Keratinocyte (primary cell): Measurements from ENCODE around the gene MET. TPM values are rescaled to one million over a fixed set of nuclear protein-coding genes. Genes with fewer than 3 reads are reported as not detected.
"Not testable (repeated sequence)": the region's sequence is repeated elsewhere in the genome, so short reads cannot be mapped to it uniquely, and the experiment has no call there.

Experiments
- DNase-seq: peaks from one replicate; pipeline ENCODE4 v3.0.0-alpha.2; 2011; ENCODE audit warnings: low read depth, missing footprints, low spot score
- FAIRE-seq: peaks from 2 replicates; lab custom pipeline; 2011; peaks lifted over from hg19 to GRCh38; lab: Jason Lieb, UNC
- H2AFZ ChIP-seq: 2 replicates; pipeline ENCODE4 v1.6.0; 2012; ENCODE audit warnings: low read length, control low read depth, inconsistent platforms; ENCODE audit not compliant: control insufficient read depth
- H3K27ac ChIP-seq: 2 replicates; pipeline ENCODE4 v1.5.1; 2011; ENCODE audit warnings: low read length; ENCODE audit not compliant: control insufficient read depth, insufficient read depth
- H3K27me3 ChIP-seq: 3 replicates; pipeline ENCODE4 v1.6.0; 2011; ENCODE audit warnings: low read length; ENCODE audit not compliant: control insufficient read depth, insufficient read depth; ENCODE audit errors: extremely low read depth
- H3K36me3 ChIP-seq, 2 experiments: 2 replicates in 1 of 2; 3 replicates in 1 of 2; pipeline ENCODE4 v1.5.1; 2011; ENCODE audit warnings: low read length in 2 of 2, mild to moderate bottlenecking in 1 of 2; ENCODE audit not compliant: control insufficient read depth in 2 of 2, insufficient read depth in 2 of 2; ENCODE audit errors: extremely low read depth in 1 of 2
- H3K4me1 ChIP-seq: 3 replicates; pipeline ENCODE4 v1.5.1; 2011; ENCODE audit warnings: low read length; ENCODE audit not compliant: control insufficient read depth, insufficient read depth; ENCODE audit errors: extremely low read depth
- H3K4me2 ChIP-seq: 3 replicates; pipeline ENCODE4 v1.6.0; 2011; ENCODE audit warnings: low read depth, low read length; ENCODE audit not compliant: control insufficient read depth, insufficient read depth; ENCODE audit errors: extremely low read depth
- H3K4me3 ChIP-seq, 3 experiments: fragments of 200-600 bp in 1 of 3; sonication (generic) in 1 of 3; 2 replicates in 2 of 3; 3 replicates in 1 of 3; pipeline ENCODE4 v1.5.1; 2011 to 2016; ENCODE audit warnings: low read length in 3 of 3, mild to moderate bottlenecking in 3 of 3, control low read depth in 2 of 3, inconsistent platforms in 1 of 3, low read depth in 1 of 3, mixed read lengths in 1 of 3, mixed run types in 1 of 3, moderate library complexity in 1 of 3; ENCODE audit not compliant: control insufficient read depth in 2 of 3, insufficient read depth in 2 of 3; ENCODE audit errors: extremely low read depth in 1 of 3
- H3K79me2 ChIP-seq: 2 replicates; pipeline ENCODE4 v1.6.0; 2012; ENCODE audit warnings: low read length; ENCODE audit not compliant: control insufficient read depth, insufficient read depth
- H3K9ac ChIP-seq: 3 replicates; pipeline ENCODE4 v1.6.0; 2011; ENCODE audit warnings: low read length; ENCODE audit not compliant: control insufficient read depth, insufficient read depth; ENCODE audit errors: extremely low read depth
- H3K9me1 ChIP-seq: 3 replicates; pipeline ENCODE4 v1.6.0; 2011; ENCODE audit warnings: low read length; ENCODE audit not compliant: control insufficient read depth, insufficient read depth; ENCODE audit errors: extremely low read depth
- H3K9me3 ChIP-seq: 2 replicates; pipeline ENCODE4 v1.5.1; 2012; ENCODE audit warnings: low read depth, low read length; ENCODE audit not compliant: control insufficient read depth
- H4K20me1 ChIP-seq: 3 replicates; pipeline ENCODE4 v1.6.0; 2011; ENCODE audit warnings: low read length; ENCODE audit not compliant: control insufficient read depth, insufficient read depth; ENCODE audit errors: extremely low read depth
- EZH2 ChIP-seq: IDR thresholded peaks from one replicate; pipeline ENCODE4 v1.6.1; 2012; ENCODE audit warnings: inconsistent platforms, mild to moderate bottlenecking, low read length, moderate library complexity
- dilution Hi-C: fragments of 300-500 bp; cut with MboI; formaldehyde crosslinking; loops from one replicate; pipeline ENCODE4 v1.7.0; 2020; ENCODE audit warnings: low sequenced_read_pairs; ENCODE audit not compliant: extremely low pct_ligation_motif_present
- polyA plus RNA-seq, 5 experiments: library from polyadenylated mRNA; depleted of rRNA in 3 of 5; stranded (reverse) in 3 of 5; stranded (forward) in 1 of 5; unstranded in 1 of 5; fragments of >200 nt; gene quantifications; 1 replicate in 1 of 5; 2 replicates in 3 of 5; 3 replicates in 1 of 5; pipeline versions ENCODE4 v1.2.1 to v1.2.3, GENCODE V29; 2011 to 2012; ENCODE audit warnings: missing spikeins in 2 of 5, low read depth in 1 of 5, low replicate concordance in 1 of 5
- TF ChIP-seq, protein P1 (sequence below), 3 experiments: IDR thresholded peaks in 1 of 3; conservative IDR thresholded peaks in 1 of 3; optimal IDR thresholded peaks in 1 of 3; 2 replicates in 2 of 3; 3 replicates in 1 of 3; pipeline versions ENCODE3 to v1.5.1; 2011; ENCODE audit warnings: low read length in 3 of 3, mild to moderate bottlenecking in 3 of 3, moderate library complexity in 2 of 3, control low read depth in 1 of 3, inconsistent platforms in 1 of 3; ENCODE audit not compliant: insufficient read depth in 2 of 3; ENCODE audit errors: extremely low read depth in 1 of 3

Gene MET
- polyA plus RNA-seq, 1 donor (not counting 4 experiments of a cell fraction or from before 2014, with no cell fraction given), result 117 TPM

DNA sequence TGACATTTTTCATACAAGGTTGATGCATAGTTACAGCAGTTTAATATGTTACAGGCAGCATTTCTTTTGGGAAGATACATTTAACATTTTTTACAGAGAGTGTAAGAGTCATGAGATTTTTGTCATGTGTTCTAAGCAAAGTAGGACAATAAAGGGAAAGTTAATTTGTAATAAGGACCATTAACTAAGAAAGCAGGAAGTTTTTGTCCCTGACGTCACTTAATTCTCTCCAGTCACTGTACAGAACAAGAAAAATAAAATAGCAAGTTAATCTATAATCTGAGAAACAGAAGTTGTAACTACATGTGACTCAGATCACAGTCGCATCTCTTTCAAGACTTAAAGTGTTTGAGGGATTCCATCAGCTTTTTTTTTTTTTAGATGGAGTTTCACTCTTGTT, 140.9 kb downstream of the MET start:
- H2AFZ ChIP-seq, result no peak overlapping the region
- no peak overlapping the region for H3K4me2 ChIP-seq
- no peaks in the 10 kb centered on the region for H3K9me3 ChIP-seq
- no peak overlapping the region for H3K9ac ChIP-seq
- peaks cover 3% of the 10 kb centered on the region for H3K4me1 ChIP-seq
- no peak overlapping the region for H3K27ac ChIP-seq
- no peaks in the 10 kb centered on the region for H3K36me3 ChIP-seq
- H3K9me1 ChIP-seq, result no peaks in the 10 kb centered on the region
- no peaks in the 10 kb centered on the region for H4K20me1 ChIP-seq
- dilution Hi-C loops, result no loop called here
- no peaks in the 10 kb centered on the region for H3K27me3 ChIP-seq
- DNase-seq (no peak), FAIRE-seq (no peak)
- H3K79me2 ChIP-seq, result no peaks in the 10 kb centered on the region
- H3K4me3 ChIP-seq, result no peak overlapping the region
- TF ChIP-seq, protein P1, sequence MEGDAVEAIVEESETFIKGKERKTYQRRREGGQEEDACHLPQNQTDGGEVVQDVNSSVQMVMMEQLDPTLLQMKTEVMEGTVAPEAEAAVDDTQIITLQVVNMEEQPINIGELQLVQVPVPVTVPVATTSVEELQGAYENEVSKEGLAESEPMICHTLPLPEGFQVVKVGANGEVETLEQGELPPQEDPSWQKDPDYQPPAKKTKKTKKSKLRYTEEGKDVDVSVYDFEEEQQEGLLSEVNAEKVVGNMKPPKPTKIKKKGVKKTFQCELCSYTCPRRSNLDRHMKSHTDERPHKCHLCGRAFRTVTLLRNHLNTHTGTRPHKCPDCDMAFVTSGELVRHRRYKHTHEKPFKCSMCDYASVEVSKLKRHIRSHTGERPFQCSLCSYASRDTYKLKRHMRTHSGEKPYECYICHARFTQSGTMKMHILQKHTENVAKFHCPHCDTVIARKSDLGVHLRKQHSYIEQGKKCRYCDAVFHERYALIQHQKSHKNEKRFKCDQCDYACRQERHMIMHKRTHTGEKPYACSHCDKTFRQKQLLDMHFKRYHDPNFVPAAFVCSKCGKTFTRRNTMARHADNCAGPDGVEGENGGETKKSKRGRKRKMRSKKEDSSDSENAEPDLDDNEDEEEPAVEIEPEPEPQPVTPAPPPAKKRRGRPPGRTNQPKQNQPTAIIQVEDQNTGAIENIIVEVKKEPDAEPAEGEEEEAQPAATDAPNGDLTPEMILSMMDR (optimal IDR thresholded peaks at IDR 0.05 in 1 of 3, IDR thresholded peaks at IDR 0.05 in 1 of 3, conservative IDR thresholded peaks at IDR 0.05 in 1 of 3; ENCODE audit: extremely low read depth in 1 of 3, insufficient read depth in 2 of 3, low read length in 3 of 3), result no peak
- no peak for TF ChIP-seq EZH2

DNA sequence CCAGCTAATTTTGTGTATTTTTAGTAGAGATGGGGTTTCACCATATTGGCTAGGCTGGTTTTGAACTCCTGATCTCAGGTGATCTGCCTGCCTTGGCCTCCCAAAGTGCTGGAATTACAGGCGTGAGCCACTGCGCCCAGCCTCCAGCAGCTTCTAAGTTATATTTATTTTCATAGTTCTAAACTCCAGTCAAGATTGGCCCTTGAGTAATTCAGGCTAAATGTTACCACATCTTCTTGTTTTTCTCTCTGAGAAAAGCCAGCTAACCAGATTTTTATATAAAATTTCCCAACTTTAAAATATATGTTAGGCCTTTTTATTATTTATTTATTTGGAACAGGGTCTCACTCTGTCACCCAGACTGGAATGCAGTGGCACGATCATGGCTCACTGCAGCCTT, 141.4 kb downstream of the MET start:
- H3K27ac ChIP-seq, H4K20me1 ChIP-seq, H3K4me2 ChIP-seq, FAIRE-seq, H2AFZ ChIP-seq, dilution Hi-C loops, DNase-seq, H3K4me1 ChIP-seq, H3K9ac ChIP-seq, H3K4me3 ChIP-seq, H3K9me1 ChIP-seq, H3K79me2 ChIP-seq, H3K9me3 ChIP-seq, H3K36me3 ChIP-seq, H3K27me3 ChIP-seq: not testable (repeated sequence)

DNA sequence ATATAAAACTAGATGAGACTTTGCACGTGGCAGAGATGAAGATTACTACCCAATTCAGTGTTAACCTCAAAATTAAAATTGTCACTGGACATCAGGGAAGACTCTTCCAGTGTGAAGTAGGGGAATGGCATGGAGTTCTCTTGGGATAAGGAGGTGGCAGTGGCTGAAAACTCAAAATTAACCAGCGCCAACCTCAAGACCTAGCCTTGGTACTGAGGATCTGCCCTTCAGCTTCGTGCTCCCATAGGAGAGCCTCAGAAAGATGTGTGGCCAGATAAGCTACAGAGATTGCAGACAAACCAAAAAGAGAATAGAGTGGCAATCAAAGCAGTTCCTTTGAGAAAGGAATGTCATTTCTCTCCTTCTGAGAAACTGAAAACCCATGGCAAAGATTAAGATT, 143.0 kb downstream of the MET start:
- Histone ChIP-seq H3K9ac (no peak overlapping the region), H3K36me3 (no peaks in the 10 kb centered on the region), H3K27me3 (no peaks in the 10 kb centered on the region), H3K9me1 (no peaks in the 10 kb centered on the region), H2AFZ (no peak overlapping the region), H3K4me2 (no peak overlapping the region), H3K9me3 (no peaks in the 10 kb centered on the region), H3K4me3 (no peak overlapping the region), H4K20me1 (no peaks in the 10 kb centered on the region), H3K27ac (no peak overlapping the region), H3K79me2 (no peaks in the 10 kb centered on the region), H3K4me1 (no peaks in the 10 kb centered on the region)
- no peak for DNase-seq
- no peak for TF ChIP-seq EZH2
- TF ChIP-seq, protein P1 (optimal IDR thresholded peaks at IDR 0.05 in 1 of 3, IDR thresholded peaks at IDR 0.05 in 1 of 3, conservative IDR thresholded peaks at IDR 0.05 in 1 of 3; ENCODE audit: extremely low read depth in 1 of 3, insufficient read depth in 2 of 3, low read length in 3 of 3), result no peak
- no peak for FAIRE-seq
- dilution Hi-C loops, result no loop called here
